Heart left ventricle (tissue), 16 donors: ENCODE results near the gene RSPH10B. TPM values are rescaled to one million over a fixed set of nuclear protein-coding genes. Genes with fewer than 3 reads are reported as not detected.
"Not testable (repeated sequence)": the region's sequence is repeated elsewhere in the genome, so short reads cannot be mapped to it uniquely, and the experiment has no call there.

Source experiments
- ATAC-seq, 4 donors: fragments of 200-7000 bp; cut with Tn5 transposase; one replicate each; pipeline ENCODE4 v1.9.1; 2020 to 2022; ENCODE audit warnings: moderate library complexity in 4 of 4, mild to moderate bottlenecking in 3 of 4, moderate number of reproducible peaks in 1 of 4
- DNase-seq, 5 donors: peaks; one replicate each; pipeline ENCODE4 v3.0.0-alpha.2; 2020
- H3K27ac ChIP-seq, 12 donors: fragments of 200-600 bp; sonication (generic) in 4 of 12; one replicate each; pipeline versions ENCODE4 v1.5.0 to v1.8.0; 2016 to 2022; ENCODE audit warnings: mild to moderate bottlenecking in 2 of 12
- H3K27me3 ChIP-seq, 9 donors: fragments of 200-600 bp; sonication (generic) in 2 of 9; one replicate each; pipeline versions ENCODE4 v1.5.1 to v1.8.0; 2016 to 2022; ENCODE audit warnings: mild to moderate bottlenecking in 3 of 9
- H3K36me3 ChIP-seq, 9 donors: fragments of 200-600 bp; sonication (generic) in 2 of 9; one replicate each; pipeline versions ENCODE4 v1.5.0 to v1.8.0; 2018 to 2022; ENCODE audit warnings: mild to moderate bottlenecking in 2 of 9
- H3K4me1 ChIP-seq, 12 donors: fragments of 200-600 bp; sonication (generic) in 4 of 12; one replicate each; pipeline versions ENCODE4 v1.5.0 to v1.8.0; 2016 to 2022; ENCODE audit warnings: mild to moderate bottlenecking in 3 of 12
- H3K4me3 ChIP-seq, 12 donors: fragments of 200-600 bp; sonication (generic) in 4 of 12; one replicate each; pipeline versions ENCODE4 v1.5.0 to v1.8.0; 2017 to 2022; ENCODE audit warnings: mild to moderate bottlenecking in 9 of 12, moderate library complexity in 4 of 12
- H3K9me3 ChIP-seq, 12 donors: fragments of 200-600 bp; sonication (generic) in 4 of 12; one replicate each; pipeline versions ENCODE4 v1.5.0 to v1.8.0; 2016 to 2022; ENCODE audit warnings: mild to moderate bottlenecking in 1 of 12
- POLR2A ChIP-seq, 2 donors: fragments of 450-650 bp; IDR thresholded peaks; one replicate each; pipeline ENCODE4 v1.6.1; 2017; ENCODE audit warnings: antibody characterized with exemption in 2 of 2, mild to moderate bottlenecking in 2 of 2, moderate library complexity in 2 of 2
- WGBS, 4 donors: extraction: QIAGEN DNeasy Blood & Tissue Kit in 2 of 4; methylation state at CpG; one replicate each; pipeline versions ENCODE4 v1.1.5 to v1.1.7; 2013 to 2018; 5-methylcytosine and 5-hydroxymethylcytosine counted together
- intact Hi-C, 10 donors: fragments of 100-400 bp; cut with DNase I; formaldehyde crosslinking; loops; one replicate each; pipeline versions ENCODE4 v1.11.1 to v1.14.2; 2022
- polyA plus RNA-seq, 2 donors: library from polyadenylated mRNA; stranded (reverse); fragments of 200-250 nt; gene quantifications; one replicate each; pipeline ENCODE4 v1.2.3, GENCODE V29; 2013
- total RNA-seq, 9 donors: library from RNA; depleted of rRNA in 2 of 9; stranded (reverse); fragments of >200 nt in 2 of 9; fragmentation: NEBNext Ultra II Directional in 3 of 9; extraction: Animal tissue kit (Norgen Biotek cat#: 25700) in 3 of 9; gene quantifications; one replicate each; pipeline versions ENCODE4 v1.1.0 to v1.2.4, GENCODE V29; 2016 to 2023
- TF ChIP-seq, protein P1 (sequence below), 12 donors: fragments of 200-600 bp; sonication (generic) in 4 of 12; IDR thresholded peaks; one replicate each; pipeline versions ENCODE4 v1.5.0 to v1.8.0; 2018 to 2022; ENCODE audit warnings: antibody characterized with exemption in 12 of 12, mild to moderate bottlenecking in 5 of 12
- donor health status: ischemic (EF 13 %, LVEDD 7.1; RV severe dilation, severe dysfunction).
- donor health status: healthy with polysubstance abuse.
- donor health status: DM: no; HTN: yes; CAD: no.
- donor health status: DM: no; HTN: no; CAD: no.
- donor health status: ischemic (EF 25% LVEDD 6.9; RV normal size, moderate dysfunction).
- donor health status: ischemic (EF 25% LVEDD 5.7; RV mildly dilated, moderate dysfunction).
- donor health status: healthy.
- donor health status: DM: yes; HTN: yes; CAD: no.
- donor health status: ischemic (EF 35%, LVEDD 5.7; RV mildly dilated, moderate dysfunction).
- donor health status: nonischemic (EF 11% LVEDD 7.7; RV severe dilation, severe dysfunction).
- donor health status: DM: yes; HTN: yes; CAD: no.
- donor health status: PGD.
- donor health status: ischemic (EF 29% LVEDD 5.4; RV normal size, mild dysfunction).
- donor health status: nonischemic (EF 23%, LVEDD 6.1; RV moderate dilation, normal function).

RSPH10B gene
- total and polyA plus RNA-seq, 11 donors: 0.03 to 0.80 TPM; not detected in 9

DNA sequence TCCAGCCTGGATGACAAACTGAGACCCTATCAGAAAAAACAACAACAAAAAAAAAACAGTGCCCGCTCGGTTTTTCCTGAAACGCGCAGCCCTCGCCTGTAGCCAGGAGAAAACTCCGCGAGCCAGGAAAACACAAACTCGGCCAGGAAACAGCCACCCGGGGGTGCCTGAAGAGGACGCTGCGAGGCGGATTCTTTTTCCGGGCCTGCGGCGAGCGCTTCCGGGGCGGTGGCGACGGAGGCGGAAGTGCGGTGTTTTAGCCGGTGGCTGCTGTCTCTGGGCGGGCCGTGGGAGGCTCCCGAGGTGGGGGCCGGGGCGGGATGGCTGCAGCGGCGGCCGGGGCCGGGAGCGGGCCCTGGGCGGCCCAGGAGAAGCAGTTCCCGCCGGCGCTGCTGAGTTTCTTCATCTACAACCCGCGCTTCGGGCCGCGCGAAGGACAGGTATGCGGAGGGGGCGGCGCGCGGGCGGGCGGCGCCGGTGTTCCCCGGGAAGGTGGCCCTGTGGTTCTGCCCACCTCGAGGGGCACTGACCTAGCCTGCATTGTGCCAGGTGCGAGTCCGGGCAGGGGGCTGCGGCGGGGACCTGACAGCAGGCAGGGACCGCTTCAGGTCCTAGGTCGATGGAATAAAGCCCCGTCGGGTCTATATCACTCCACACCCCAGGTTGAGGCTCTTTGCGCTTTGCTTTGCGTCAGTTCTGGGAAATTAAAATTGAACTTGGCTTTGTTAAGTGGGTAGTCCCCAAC lies 71.8 kb downstream of the RSPH10B start, which contains the start of gene CCZ1:
TSS of gene CCZ1 (plus strand) at position 254 of the 745 bp plus-strand sequence. CDS start at position 321, 67 bp downstream.
- H3K4me1 ChIP-seq, H3K27me3 ChIP-seq, H3K9me3 ChIP-seq, intact Hi-C loops: not testable (repeated sequence)
- H3K36me3 ChIP-seq: peaks cover 0 to 19% (median 12%) of the 10 kb centered on the region in 9 donors
- WGBS, 4 donors: 0 to 1% (median 0%) methylated on average over 12 to 22 of the region's 64 CpGs
- peak within 1 kb of the TSS in 11 of 12 donors; percentile 43 to 68 (median 60) for H3K27ac ChIP-seq
- H3K4me3 ChIP-seq: peak within 1 kb of the TSS in 11 of 12 donors; percentile 43 to 76 (median 57)
- ATAC-seq: peak; percentile 83 to 98 (median 94)
- DNase-seq: peak; percentile 30 to 81 (median 71)
- TF ChIP-seq, protein P1, sequence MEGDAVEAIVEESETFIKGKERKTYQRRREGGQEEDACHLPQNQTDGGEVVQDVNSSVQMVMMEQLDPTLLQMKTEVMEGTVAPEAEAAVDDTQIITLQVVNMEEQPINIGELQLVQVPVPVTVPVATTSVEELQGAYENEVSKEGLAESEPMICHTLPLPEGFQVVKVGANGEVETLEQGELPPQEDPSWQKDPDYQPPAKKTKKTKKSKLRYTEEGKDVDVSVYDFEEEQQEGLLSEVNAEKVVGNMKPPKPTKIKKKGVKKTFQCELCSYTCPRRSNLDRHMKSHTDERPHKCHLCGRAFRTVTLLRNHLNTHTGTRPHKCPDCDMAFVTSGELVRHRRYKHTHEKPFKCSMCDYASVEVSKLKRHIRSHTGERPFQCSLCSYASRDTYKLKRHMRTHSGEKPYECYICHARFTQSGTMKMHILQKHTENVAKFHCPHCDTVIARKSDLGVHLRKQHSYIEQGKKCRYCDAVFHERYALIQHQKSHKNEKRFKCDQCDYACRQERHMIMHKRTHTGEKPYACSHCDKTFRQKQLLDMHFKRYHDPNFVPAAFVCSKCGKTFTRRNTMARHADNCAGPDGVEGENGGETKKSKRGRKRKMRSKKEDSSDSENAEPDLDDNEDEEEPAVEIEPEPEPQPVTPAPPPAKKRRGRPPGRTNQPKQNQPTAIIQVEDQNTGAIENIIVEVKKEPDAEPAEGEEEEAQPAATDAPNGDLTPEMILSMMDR (IDR thresholded peaks at IDR 0.05): peak in 7 of 12 donors; percentile 5 to 46 (median 27)

DNA sequence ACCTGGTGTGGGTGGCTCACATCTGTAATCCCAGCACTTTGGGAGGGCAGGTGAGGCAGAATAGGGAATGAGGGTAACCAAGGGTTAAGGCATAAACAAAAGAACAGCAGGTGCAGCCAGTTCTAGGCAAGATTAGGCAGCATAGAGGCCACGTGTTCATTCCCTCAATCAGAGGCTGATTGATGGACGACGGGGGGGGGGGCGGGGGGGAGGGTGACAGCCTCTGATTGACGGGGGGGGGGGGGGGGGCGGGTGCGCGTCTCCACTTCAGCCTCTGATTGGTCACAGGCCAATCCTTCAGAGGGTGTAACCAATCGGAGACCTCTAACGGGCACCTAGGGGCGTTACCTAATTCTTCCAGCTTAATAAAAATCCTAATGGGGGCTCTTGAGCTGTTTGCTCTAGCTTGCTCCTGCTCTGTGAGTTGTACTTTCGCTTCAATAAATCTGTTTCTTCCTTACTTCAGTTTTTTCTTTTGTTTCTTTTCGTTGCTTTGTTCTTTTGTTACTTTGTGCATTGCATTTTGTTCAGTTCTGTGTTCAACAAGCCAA lies 73.0 kb downstream of the RSPH10B start:
- H3K4me3 ChIP-seq, ATAC-seq: not testable (repeated sequence)

DNA sequence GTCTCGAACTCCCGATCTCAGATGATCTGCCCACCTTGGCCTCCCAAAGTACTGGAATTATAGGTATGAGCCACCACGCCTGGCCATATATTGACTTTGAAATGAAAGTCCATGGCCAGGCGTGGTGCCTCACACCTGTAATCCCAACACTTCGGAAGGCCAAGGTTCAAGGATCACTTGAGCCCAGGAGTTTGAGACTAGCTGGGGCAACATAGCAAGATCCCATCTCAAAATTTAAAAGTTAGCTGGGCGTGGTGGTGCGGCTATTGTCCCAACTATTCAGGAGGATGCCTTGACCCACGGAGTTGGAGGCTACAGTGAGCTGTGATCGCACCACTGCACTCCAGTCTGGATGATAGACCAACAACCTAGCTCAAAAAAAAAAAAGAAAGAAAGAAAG lies 78.0 kb downstream of the RSPH10B start:
- DNase-seq: no peak
- no peak overlapping the region for H3K4me3 ChIP-seq
- H3K36me3 ChIP-seq: no peaks in the 10 kb centered on the region
- ATAC-seq: no peak
- no peaks in the 10 kb centered on the region for H3K27me3 ChIP-seq
- intact Hi-C loops: no loop called here
- TF ChIP-seq POLR2A (IDR thresholded peaks at IDR 0.05): no peak
- TF ChIP-seq, protein P1 (IDR thresholded peaks at IDR 0.05): no peak
- WGBS, 4 donors: 94 to 97% (median 95%) methylated on average over 9 of the region's 9 CpGs
- no peak overlapping the region for H3K27ac ChIP-seq
- H3K4me1 ChIP-seq: no peaks in the 10 kb centered on the region
- no peaks in the 10 kb centered on the region for H3K9me3 ChIP-seq

More for the DNA sequence above, 73.0 kb downstream of the RSPH10B start:
- H3K4me1 ChIP-seq, DNase-seq, intact Hi-C loops, H3K27ac ChIP-seq, H3K9me3 ChIP-seq, H3K36me3 ChIP-seq, H3K27me3 ChIP-seq: not testable (repeated sequence)
- 58 to 71% (median 61%) methylated on average over 7 to 13 of the region's 13 CpGs for WGBS, 4 donors

DNA sequence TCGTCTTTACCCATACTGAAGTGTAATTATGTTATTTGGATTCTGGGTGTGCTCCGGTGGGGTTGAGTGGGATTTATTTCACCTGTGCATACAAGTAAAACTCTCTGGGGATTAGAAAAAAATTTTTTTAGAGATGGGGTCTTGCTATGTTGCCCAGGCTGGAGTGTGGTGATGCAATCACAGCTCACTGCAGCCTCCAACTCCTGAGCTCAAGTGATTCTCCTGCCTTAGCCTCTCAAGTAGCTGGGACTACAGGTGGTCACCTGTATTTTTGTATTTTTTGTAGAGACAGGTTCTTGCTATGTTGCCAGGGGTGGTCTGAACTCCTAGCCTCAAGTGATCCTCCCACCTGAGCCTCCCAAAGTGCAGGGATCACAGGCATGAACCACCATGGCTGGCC lies 80.2 kb downstream of the RSPH10B start:
- ATAC-seq, H3K4me1 ChIP-seq, DNase-seq, H3K9me3 ChIP-seq, intact Hi-C loops, H3K4me3 ChIP-seq, H3K36me3 ChIP-seq, H3K27ac ChIP-seq, H3K27me3 ChIP-seq: not testable (repeated sequence)
- WGBS, 4 donors: 83 to 97% (median 94%) methylated on average over 2 of the region's 2 CpGs

DNA sequence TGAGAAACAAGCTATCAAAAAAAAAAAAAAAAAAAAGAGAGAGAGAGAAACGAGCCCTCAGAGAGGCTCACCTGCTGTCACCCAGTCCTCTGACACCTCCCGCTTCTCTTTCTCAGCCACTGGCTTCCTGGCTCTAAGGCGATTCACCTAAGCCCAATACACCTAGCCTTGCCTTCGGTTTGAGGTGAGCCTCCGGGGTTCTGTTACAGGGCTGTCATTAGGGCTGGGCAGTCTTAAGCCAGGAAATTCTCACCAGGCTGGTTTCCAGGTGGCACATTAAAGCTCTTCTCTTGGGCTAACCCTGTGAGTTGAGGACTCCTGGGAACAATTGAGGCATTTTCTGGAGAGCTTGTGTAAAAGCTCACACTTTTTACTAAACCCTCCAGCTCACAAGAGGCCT lies 82.5 kb downstream of the RSPH10B start:
- ATAC-seq, H3K9me3 ChIP-seq, H3K27me3 ChIP-seq, H3K27ac ChIP-seq, H3K4me1 ChIP-seq, H3K4me3 ChIP-seq, H3K36me3 ChIP-seq, DNase-seq, intact Hi-C loops: not testable (repeated sequence)
- 83 to 90% (median 87%) methylated on average over 5 of the region's 5 CpGs for WGBS, 4 donors

DNA sequence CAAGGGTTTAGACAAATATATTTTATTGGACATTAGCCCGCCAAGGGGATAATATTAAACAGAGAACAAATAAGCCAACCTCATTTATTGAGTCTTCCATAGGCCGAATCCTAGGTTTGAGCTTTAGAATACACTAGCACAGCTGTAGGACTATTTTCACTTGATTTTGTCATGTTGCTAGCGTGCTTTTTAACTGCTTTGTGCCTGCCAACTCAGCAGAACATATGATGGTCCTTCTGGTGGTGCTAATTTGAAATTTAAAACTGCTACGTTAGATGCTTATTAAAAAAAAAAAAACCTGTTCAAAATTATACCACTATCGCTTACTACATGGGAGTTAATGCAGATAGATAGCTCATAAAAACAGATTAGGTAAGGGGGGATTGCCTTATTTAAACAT lies 86.1 kb downstream of the RSPH10B start:
- H3K9me3 ChIP-seq, DNase-seq, H3K27ac ChIP-seq, H3K4me3 ChIP-seq, H3K36me3 ChIP-seq, H3K27me3 ChIP-seq, ATAC-seq, H3K4me1 ChIP-seq, intact Hi-C loops: not testable (repeated sequence)
- WGBS, 4 donors: 92 to 95% (median 93%) methylated on average over 5 of the region's 5 CpGs

DNA sequence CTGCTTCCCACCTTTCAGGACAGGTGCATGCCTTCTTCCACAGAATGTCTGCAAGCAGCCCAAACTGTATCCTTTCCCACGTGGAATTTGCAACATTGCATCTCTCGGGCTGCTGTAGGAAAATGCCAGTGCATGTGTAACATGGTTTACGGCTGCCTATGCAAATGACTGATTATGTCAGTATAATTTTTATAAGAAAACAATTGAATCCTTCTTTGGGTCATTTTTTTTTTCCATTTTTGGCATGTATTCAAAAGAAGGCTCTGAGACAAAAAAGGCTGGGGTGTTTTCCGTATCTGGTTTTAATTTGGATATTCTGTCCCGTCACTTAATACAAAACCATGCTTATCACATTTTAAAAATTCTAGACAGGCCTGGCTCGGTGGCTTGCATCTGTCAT lies 90.4 kb downstream of the RSPH10B start:
- H3K9me3 ChIP-seq, H3K4me3 ChIP-seq, H3K27me3 ChIP-seq, H3K36me3 ChIP-seq, ATAC-seq, H3K27ac ChIP-seq, DNase-seq, intact Hi-C loops, H3K4me1 ChIP-seq: not testable (repeated sequence)
- WGBS, 4 donors: 71 to 79% (median 75%) methylated on average over 6 of the region's 6 CpGs

DNA sequence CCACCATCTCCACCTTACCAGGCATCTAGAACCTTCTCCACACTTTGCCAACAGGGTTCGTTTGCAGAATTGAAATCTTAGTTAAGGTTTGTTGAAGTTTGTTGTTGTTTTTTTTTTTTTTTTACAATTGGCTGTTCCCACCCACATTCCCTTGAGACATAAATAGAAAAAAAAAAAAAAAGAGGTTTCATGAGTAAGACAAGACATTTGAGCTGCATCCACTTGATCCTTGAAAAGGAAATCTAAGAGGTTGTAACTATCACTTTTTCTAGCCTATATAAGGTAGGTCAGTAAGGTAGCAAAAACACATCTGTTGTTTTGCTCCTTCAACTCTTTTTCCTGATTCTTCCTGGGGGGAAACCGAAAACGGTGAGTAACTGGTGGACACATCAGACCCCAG lies 90.9 kb downstream of the RSPH10B start:
- H3K4me1 ChIP-seq, ATAC-seq, H3K9me3 ChIP-seq, H3K4me3 ChIP-seq, intact Hi-C loops, DNase-seq, H3K27me3 ChIP-seq, H3K36me3 ChIP-seq, H3K27ac ChIP-seq: not testable (repeated sequence)
- 68 to 85% (median 78%) methylated on average over 3 of the region's 3 CpGs for WGBS, 4 donors
